Tibial nerve (tissue), 4 donors: ENCODE measurements around the gene TSPAN32. TPM values are rescaled to one million over a fixed set of nuclear protein-coding genes. Genes with fewer than 3 reads are reported as not detected.
A peak's percentile ranks its signal among the peaks of the same experiment; 100 is the strongest.

ENCODE experiments used
- DNase-seq, 2 donors: peaks; one replicate each; pipeline ENCODE4 v3.0.0-alpha.2; 2019; ENCODE audit warnings: low spot score in 2 of 2
- H3K27ac ChIP-seq, 4 donors: fragments of 200-600 bp; sonication (generic) in 3 of 4; one replicate each; pipeline ENCODE4 v1.5.1; 2017 to 2019; ENCODE audit warnings: mild to moderate bottlenecking in 1 of 4
- H3K27me3 ChIP-seq, 2 donors: fragments of 200-600 bp; sonication (generic) in 1 of 2; one replicate each; pipeline versions ENCODE4 v1.5.1 to v1.6.0; 2017 to 2019
- H3K36me3 ChIP-seq, 3 donors: fragments of 200-600 bp; sonication (generic); one replicate each; pipeline ENCODE4 v1.5.1; 2018 to 2019
- H3K4me1 ChIP-seq, 4 donors: fragments of 200-600 bp; sonication (generic) in 3 of 4; one replicate each; pipeline ENCODE4 v1.5.1; 2017 to 2019
- H3K4me3 ChIP-seq, 4 donors: fragments of 200-600 bp; sonication (generic) in 3 of 4; one replicate each; pipeline ENCODE4 v1.5.1; 2017 to 2019; ENCODE audit warnings: mild to moderate bottlenecking in 1 of 4, moderate library complexity in 1 of 4
- H3K9me3 ChIP-seq, 4 donors: fragments of 200-600 bp; sonication (generic) in 3 of 4; one replicate each; pipeline ENCODE4 v1.5.1; 2017 to 2019
- CTCF ChIP-seq, 5 experiments: fragments of 200-600 bp in 3 of 5; fragments of 450-650 bp in 2 of 5; sonication (generic) in 3 of 5; IDR thresholded peaks; one replicate each; pipeline ENCODE4 v1.5.1; 2016 to 2019; ENCODE audit warnings: antibody characterized with exemption in 5 of 5, mild to moderate bottlenecking in 3 of 5, moderate library complexity in 2 of 5
- EP300 ChIP-seq, 2 donors: sonication (generic); formaldehyde crosslinking; IDR thresholded peaks; one replicate each; pipeline ENCODE4 v1.6.1; 2017; ENCODE audit warnings: antibody characterized with exemption in 2 of 2, mild to moderate bottlenecking in 1 of 2
- POLR2A ChIP-seq, 2 donors: fragments of 450-650 bp; IDR thresholded peaks; one replicate each; pipeline ENCODE4 v1.6.1; 2017; ENCODE audit warnings: antibody characterized with exemption in 2 of 2, mild to moderate bottlenecking in 2 of 2, moderate library complexity in 2 of 2
- WGBS, 2 donors: methylation state at CpG; one replicate each; pipeline ENCODE4 v1.1.5; 2018; 5-methylcytosine and 5-hydroxymethylcytosine counted together
- total RNA-seq, 4 donors: library from RNA; depleted of rRNA; stranded (reverse); fragments of >200 nt; gene quantifications; one replicate each; pipeline ENCODE4 v1.1.0, GENCODE V29; 2016

The TSPAN32 gene
- total RNA-seq, 4 donors from 2014 or later: 1.8 to 9.0 (median 5.8) TPM

- no peak overlapping the region for H3K4me3 ChIP-seq
- DNase-seq: no peak
- peak overlapping the region; percentile 80 to 96 (median 87) for H3K27ac ChIP-seq
- WGBS, 2 donors: 73 to 80% methylated on average over 7 of the region's 7 CpGs
- peaks cover 0 to 13% (median 0%) of the 10 kb centered on the region in 4 donors for H3K9me3 ChIP-seq
- peaks cover 0 to 7% (median 0%) of the 10 kb centered on the region in 3 donors for H3K36me3 ChIP-seq
- TF ChIP-seq EP300 (IDR thresholded peaks at IDR 0.05): no peak
- no peak for TF ChIP-seq CTCF (IDR thresholded peaks at IDR 0.05)
- no peak for TF ChIP-seq POLR2A (IDR thresholded peaks at IDR 0.05)
- H3K27me3 ChIP-seq: no peaks in the 10 kb centered on the region
- H3K4me1 ChIP-seq: peaks cover 0 to 54% (median 38%) of the 10 kb centered on the region in 4 donors
Observed at GRCh38 chr11:2314136-2314524, 12.3 kb downstream of the TSPAN32 start.

- Histone ChIP-seq H3K4me1 (peaks cover 0 to 54% (median 38%) of the 10 kb centered on the region in 4 donors), H3K4me3 (peak overlapping the region in 1 of 4 donors; percentile 16)
Observed at GRCh38 chr11:2314525-2315394, 12.9 kb downstream of the TSPAN32 start.

GRCh38 chr11:2315395-2316168 is 13.8 kb downstream of the TSPAN32 start:
- H3K27ac ChIP-seq: peak overlapping the region; percentile 80 to 96 (median 87)
- WGBS, 2 donors: 50 to 65% methylated on average over 14 to 19 of the region's 25 CpGs
- no peak for TF ChIP-seq POLR2A (IDR thresholded peaks at IDR 0.05)
- TF ChIP-seq CTCF (IDR thresholded peaks at IDR 0.05): no peak
- TF ChIP-seq EP300 (IDR thresholded peaks at IDR 0.05): peak in 1 of 2 donors; percentile 0
- peaks cover 0 to 7% (median 0%) of the 10 kb centered on the region in 3 donors for H3K36me3 ChIP-seq
- DNase-seq: no peak
- peak overlapping the region in 1 of 4 donors; percentile 16 for H3K4me3 ChIP-seq
- peaks cover 0 to 54% (median 38%) of the 10 kb centered on the region in 4 donors for H3K4me1 ChIP-seq
- peaks cover 0 to 13% (median 0%) of the 10 kb centered on the region in 4 donors for H3K9me3 ChIP-seq
- no peaks in the 10 kb centered on the region for H3K27me3 ChIP-seq

More at GRCh38 chr11:2314525-2315394, 12.9 kb downstream of the TSPAN32 start:
- Histone ChIP-seq H3K27me3 (no peaks in the 10 kb centered on the region), H3K27ac (peak overlapping the region; percentile 80 to 96 (median 87)), H3K36me3 (peaks cover 0 to 7% (median 0%) of the 10 kb centered on the region in 3 donors), H3K9me3 (peaks cover 0 to 13% (median 0%) of the 10 kb centered on the region in 4 donors)
- TF ChIP-seq POLR2A (IDR thresholded peaks at IDR 0.05): peak in 1 of 2 donors; percentile 31
- peak; percentile 11 to 57 for TF ChIP-seq EP300 (IDR thresholded peaks at IDR 0.05)
- no peak for TF ChIP-seq CTCF (IDR thresholded peaks at IDR 0.05)
- peak; percentile 83 to 86 for DNase-seq
- 16 to 25% methylated on average over 12 to 14 of the region's 16 CpGs for WGBS, 2 donors

- Histone ChIP-seq H3K27ac (peak overlapping the region in 3 of 4 donors; percentile 86 to 96 (median 88)), H3K9me3 (peaks cover 0 to 13% (median 0%) of the 10 kb centered on the region in 4 donors), H3K27me3 (no peaks in the 10 kb centered on the region), H3K36me3 (peaks cover 0 to 7% (median 0%) of the 10 kb centered on the region in 3 donors), H3K4me3 (no peak overlapping the region), H3K4me1 (peaks cover 0 to 47% (median 34%) of the 10 kb centered on the region in 4 donors)
- 88 to 89% methylated on average over 14 to 19 of the region's 23 CpGs for WGBS, 2 donors
- TF ChIP-seq POLR2A (IDR thresholded peaks at IDR 0.05) (no peak), EP300 (IDR thresholded peaks at IDR 0.05) (no peak), CTCF (IDR thresholded peaks at IDR 0.05) (no peak)
- no peak for DNase-seq
Observed at GRCh38 chr11:2316169-2316962, 14.6 kb downstream of the TSPAN32 start.
